ENCODE data around the gene PPM1L.

DNA sequence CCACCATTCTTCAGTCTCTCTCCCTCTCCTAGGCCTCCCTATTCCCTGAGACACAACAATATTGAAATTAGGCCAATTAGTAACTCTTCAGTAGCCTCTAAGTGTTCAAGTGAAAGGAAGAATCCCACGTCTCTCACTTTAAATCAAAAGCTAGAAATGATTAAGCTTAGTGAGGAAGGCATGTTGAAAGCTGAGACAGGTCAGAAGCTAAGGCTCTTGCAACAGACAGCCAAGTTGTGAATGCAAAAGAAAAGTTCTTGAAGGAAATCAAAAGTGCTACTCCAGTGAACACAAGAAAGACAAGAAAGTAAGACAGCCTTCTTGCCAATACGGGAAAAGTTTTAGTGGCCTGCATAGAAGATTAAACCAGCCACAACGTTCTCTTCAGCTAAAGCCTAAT lies 41.3 kb downstream of the PPM1L start:
- TF ChIP-seq, protein P1, sequence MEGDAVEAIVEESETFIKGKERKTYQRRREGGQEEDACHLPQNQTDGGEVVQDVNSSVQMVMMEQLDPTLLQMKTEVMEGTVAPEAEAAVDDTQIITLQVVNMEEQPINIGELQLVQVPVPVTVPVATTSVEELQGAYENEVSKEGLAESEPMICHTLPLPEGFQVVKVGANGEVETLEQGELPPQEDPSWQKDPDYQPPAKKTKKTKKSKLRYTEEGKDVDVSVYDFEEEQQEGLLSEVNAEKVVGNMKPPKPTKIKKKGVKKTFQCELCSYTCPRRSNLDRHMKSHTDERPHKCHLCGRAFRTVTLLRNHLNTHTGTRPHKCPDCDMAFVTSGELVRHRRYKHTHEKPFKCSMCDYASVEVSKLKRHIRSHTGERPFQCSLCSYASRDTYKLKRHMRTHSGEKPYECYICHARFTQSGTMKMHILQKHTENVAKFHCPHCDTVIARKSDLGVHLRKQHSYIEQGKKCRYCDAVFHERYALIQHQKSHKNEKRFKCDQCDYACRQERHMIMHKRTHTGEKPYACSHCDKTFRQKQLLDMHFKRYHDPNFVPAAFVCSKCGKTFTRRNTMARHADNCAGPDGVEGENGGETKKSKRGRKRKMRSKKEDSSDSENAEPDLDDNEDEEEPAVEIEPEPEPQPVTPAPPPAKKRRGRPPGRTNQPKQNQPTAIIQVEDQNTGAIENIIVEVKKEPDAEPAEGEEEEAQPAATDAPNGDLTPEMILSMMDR (IDR thresholded peaks at IDR 0.05; ENCODE audit: low read length) = no peak
- no peak for TF ChIP-seq EZH2 (IDR thresholded peaks at IDR 0.05; ENCODE audit: borderline replicate concordance, low read length)
